H1 (cell line): Measurements from ENCODE around the gene CAMK2A. TPM values are rescaled to one million over a fixed set of nuclear protein-coding genes. Genes with fewer than 3 reads are reported as not detected.

Experiments used
- CTCF ChIA-PET: fragments of 300-600 bp; sonication (Branson Sonifier 250); formaldehyde crosslinking; loops from one replicate; lab custom pipeline; 2021; ENCODE audit not compliant: partially characterized antibody; lab: Charles Lee
- POLR2A ChIA-PET: fragments of 300-600 bp; sonication (Branson Sonifier 250); formaldehyde crosslinking; loops from one replicate; lab custom pipeline; 2021; ENCODE audit warnings: inconsistent platforms; ENCODE audit not compliant: partially characterized antibody; lab: Charles Lee
- DNase-seq, 2 experiments: peaks; one replicate each; pipeline versions ENCODE4 v3.0.0 to v3.0.0-alpha.2; 2010 to 2022; ENCODE audit warnings: low spot score in 2 of 2, low read depth in 1 of 2, mixed read lengths in 1 of 2
- FAIRE-seq: peaks from 2 replicates; lab custom pipeline; 2011; peaks lifted over from hg19 to GRCh38; lab: Jason Lieb, UNC
- H2AFZ ChIP-seq: 2 replicates; pipeline ENCODE4 v1.8.1; 2012; ENCODE audit warnings: low read length, inconsistent platforms
- H2AK5ac ChIP-seq: 2 replicates; pipeline ENCODE4 v1.6.1; 2013; ENCODE audit warnings: low read depth, low read length
- H2BK120ac ChIP-seq: replicated peaks from 2 replicates; pipeline ENCODE3; 2013; ENCODE audit warnings: low read depth, low read length, inconsistent platforms
- H2BK12ac ChIP-seq: 2 replicates; pipeline ENCODE4 v1.6.1; 2013; ENCODE audit warnings: low read depth, low read length
- H2BK15ac ChIP-seq: 2 replicates; pipeline ENCODE4 v1.6.1; 2013; ENCODE audit warnings: low read length
- H2BK20ac ChIP-seq: 2 replicates; pipeline ENCODE4 v1.6.1; 2013; ENCODE audit warnings: low read length
- H2BK5ac ChIP-seq: 2 replicates; pipeline ENCODE4 v1.6.1; 2013; ENCODE audit warnings: low read depth, low read length
- H3K14ac ChIP-seq: 2 replicates; pipeline ENCODE4 v1.6.1; 2013; ENCODE audit warnings: inconsistent platforms; ENCODE audit not compliant: insufficient read length
- H3K18ac ChIP-seq: 2 replicates; pipeline ENCODE4 v1.6.1; 2013; ENCODE audit warnings: low read length; ENCODE audit errors: extremely low read depth
- H3K23ac ChIP-seq: 2 replicates; pipeline ENCODE4 v1.6.1; 2013; ENCODE audit warnings: inconsistent platforms; ENCODE audit not compliant: insufficient read length
- H3K23me2 ChIP-seq: 2 replicates; pipeline ENCODE4 v1.6.1; 2013; ENCODE audit warnings: low read depth, low read length
- H3K27ac ChIP-seq: 2 replicates; pipeline ENCODE4 v1.6.1; 2011; ENCODE audit warnings: low read depth, low read length, inconsistent platforms
- H3K27me3 ChIP-seq, 4 experiments: replicated peaks in 1 of 4; 1 replicate in 1 of 4; 2 replicates in 3 of 4; pipeline versions ENCODE4 v1.6.1 to v1.8.1; 2011 to 2013; ENCODE audit warnings: low read length in 3 of 4, mild to moderate bottlenecking in 3 of 4, inconsistent platforms in 2 of 4, mixed read lengths in 2 of 4, moderate library complexity in 1 of 4; ENCODE audit not compliant: control insufficient read depth in 3 of 4, insufficient read depth in 3 of 4; ENCODE audit errors: extremely low read depth in 1 of 4
- H3K36me3 ChIP-seq, 4 experiments: 2 replicates each; pipeline versions ENCODE4 v1.6.1 to v1.8.1; 2011 to 2013; ENCODE audit warnings: mild to moderate bottlenecking in 4 of 4, low read length in 3 of 4, moderate library complexity in 2 of 4, control low read depth in 1 of 4, inconsistent platforms in 1 of 4; ENCODE audit not compliant: insufficient read depth in 4 of 4, control insufficient read depth in 2 of 4
- H3K4ac ChIP-seq: replicated peaks from 2 replicates; pipeline ENCODE3; 2013; ENCODE audit warnings: low read length, low read depth, mixed read lengths, inconsistent platforms; ENCODE audit not compliant: insufficient read length
- H3K4me1 ChIP-seq, 4 experiments: replicated peaks in 1 of 4; 1 replicate in 1 of 4; 2 replicates in 3 of 4; pipeline versions ENCODE4 v1.6.1 to v1.8.1; 2011 to 2013; ENCODE audit warnings: low read length in 3 of 4, inconsistent platforms in 2 of 4, mixed read lengths in 1 of 4; ENCODE audit not compliant: insufficient read depth in 4 of 4, control insufficient read depth in 3 of 4
- H3K4me2 ChIP-seq, 2 experiments: 2 replicates each; pipeline versions ENCODE4 v1.6.1 to v1.8.1; 2011 to 2013; ENCODE audit warnings: low read depth in 2 of 2, low read length in 2 of 2, control low read depth in 1 of 2, inconsistent platforms in 1 of 2, mild to moderate bottlenecking in 1 of 2; ENCODE audit not compliant: insufficient read depth in 1 of 2
- H3K4me3 ChIP-seq, 4 experiments: fragments of 200-600, 300-600 bp in 1 of 4; sonication (generic), shearing (Covaris generic), sonication (Bioruptor Twin) in 1 of 4; 2 replicates each; pipeline versions ENCODE4 v1.5.1 to v1.8.1; 2011 to 2016; ENCODE audit warnings: low read length in 4 of 4, low read depth in 3 of 4, control low read depth in 2 of 4, inconsistent platforms in 2 of 4, mild to moderate bottlenecking in 2 of 4, mixed read lengths in 1 of 4, moderate library complexity in 1 of 4; ENCODE audit not compliant: insufficient read depth in 2 of 4; ENCODE audit errors: extremely low read depth in 1 of 4
- H3K56ac ChIP-seq: replicated peaks from 2 replicates; pipeline ENCODE3; 2013; ENCODE audit warnings: low read depth, mild to moderate bottlenecking, mixed read lengths, low read length, inconsistent platforms; ENCODE audit not compliant: insufficient read length
- H3K79me1 ChIP-seq: 2 replicates; pipeline ENCODE4 v1.6.1; 2013; ENCODE audit warnings: low read depth, low read length, control low read depth
- H3K79me2 ChIP-seq, 2 experiments: 2 replicates each; pipeline versions ENCODE4 v1.6.1 to v1.8.1; 2012 to 2013; ENCODE audit warnings: low read length in 2 of 2, mild to moderate bottlenecking in 2 of 2, inconsistent platforms in 1 of 2; ENCODE audit not compliant: insufficient read depth in 2 of 2, control insufficient read depth in 1 of 2
- H3K9ac ChIP-seq, 4 experiments: replicated peaks in 1 of 4; 1 replicate in 1 of 4; 2 replicates in 3 of 4; pipeline versions ENCODE4 v1.6.1 to v1.8.1; 2011 to 2013; ENCODE audit warnings: low read depth in 3 of 4, low read length in 3 of 4, control low read depth in 2 of 4, mild to moderate bottlenecking in 2 of 4, moderate library complexity in 2 of 4, inconsistent platforms in 1 of 4; ENCODE audit errors: extremely low read depth in 1 of 4
- H3K9me3 ChIP-seq, 2 experiments: 2 replicates each; pipeline versions ENCODE4 v1.6.1 to v1.8.1; 2012 to 2013; ENCODE audit warnings: mild to moderate bottlenecking in 2 of 2, moderate library complexity in 2 of 2, control low read depth in 1 of 2, inconsistent platforms in 1 of 2, low read depth in 1 of 2, low read length in 1 of 2, mixed read lengths in 1 of 2; ENCODE audit not compliant: insufficient read depth in 2 of 2
- H4K20me1 ChIP-seq, 2 experiments: replicated peaks in 1 of 2; 2 replicates each; pipeline versions ENCODE3 to v1.8.1; 2011 to 2013; ENCODE audit warnings: inconsistent platforms in 2 of 2, low read length in 2 of 2, mild to moderate bottlenecking in 1 of 2; ENCODE audit not compliant: insufficient read depth in 2 of 2, control insufficient read depth in 1 of 2
- H4K5ac ChIP-seq: 2 replicates; pipeline ENCODE4 v1.6.1; 2013; ENCODE audit warnings: low read length, low read depth, mixed read lengths, inconsistent platforms; ENCODE audit not compliant: insufficient read length
- H4K8ac ChIP-seq: 2 replicates; pipeline ENCODE4 v1.8.0; 2013; ENCODE audit warnings: mild to moderate bottlenecking, moderate library complexity, low read length, inconsistent platforms; ENCODE audit not compliant: insufficient read depth; ENCODE audit errors: extremely low read depth
- H4K91ac ChIP-seq: replicated peaks from 2 replicates; pipeline ENCODE3; 2013; ENCODE audit warnings: low read length, mixed read lengths, inconsistent platforms; ENCODE audit not compliant: insufficient read length
- BACH1 ChIP-seq: IDR thresholded peaks from 2 replicates; pipeline ENCODE4 v1.6.1; 2012; ENCODE audit warnings: low read length, improper control_type of control experiment
- CBX8 ChIP-seq: fragments of 300-800, 300-1000 bp; sonication (generic); IDR thresholded peaks from 2 replicates; pipeline ENCODE4 v1.7.1; 2016; ENCODE audit warnings: low read depth, low read length, borderline replicate concordance
- CTBP2 ChIP-seq: IDR thresholded peaks from 2 replicates; pipeline ENCODE4 v1.7.0; 2011; ENCODE audit warnings: borderline replicate concordance, mild to moderate bottlenecking, moderate library complexity, mixed read lengths, low read length; ENCODE audit not compliant: insufficient read depth, insufficient read length
- GABPA ChIP-seq: IDR thresholded peaks from 2 replicates; pipeline ENCODE4 v1.6.1; 2011; ENCODE audit warnings: mild to moderate bottlenecking, low read length, moderate library complexity, borderline replicate concordance; ENCODE audit not compliant: insufficient read depth
- PHF8 ChIP-seq: fragments of 200-600 bp; sonication (generic); conservative IDR thresholded peaks from 2 replicates; pipeline ENCODE4 v1.7.1; 2012; ENCODE audit warnings: low read depth, mild to moderate bottlenecking, inconsistent platforms, low read length, moderate library complexity
- RAD21 ChIP-seq, 2 experiments: IDR thresholded peaks in 1 of 2; conservative IDR thresholded peaks in 1 of 2; 2 replicates each; pipeline ENCODE4 v1.6.1; 2011; ENCODE audit warnings: low read depth in 2 of 2, low read length in 2 of 2, improper control_type of control experiment in 1 of 2, inconsistent platforms in 1 of 2, mild to moderate bottlenecking in 1 of 2, moderate library complexity in 1 of 2
- SIX5 ChIP-seq: IDR thresholded peaks from 2 replicates; pipeline ENCODE4 v1.6.1; 2011; ENCODE audit warnings: mild to moderate bottlenecking, low read depth, low read length
- WGBS, 2 experiments: shearing (Covaris generic) in 1 of 2; methylation state at CpG; one replicate each; pipeline versions ENCODE4 v1.1.6 to v1.1.7; 2013 to 2015; ENCODE audit warnings: low lambda C conversion rate in 2 of 2, mixed read lengths in 2 of 2, inconsistent platforms in 1 of 2, low coverage in 1 of 2, missing lambda C conversion rate in 1 of 2; ENCODE audit not compliant: insufficient replicate concordance in 2 of 2, insufficient coverage in 1 of 2, insufficient read length in 1 of 2; ENCODE audit errors: extremely low coverage in 1 of 2, missing lambda C conversion rate in 1 of 2; 5-methylcytosine and 5-hydroxymethylcytosine counted together
- polyA plus RNA-seq, 7 experiments: library from polyadenylated mRNA; depleted of rRNA in 3 of 7; stranded (reverse) in 5 of 7; unstranded in 2 of 7; fragments of >200 nt in 5 of 7; fragments of 200-250 nt in 2 of 7; gene quantifications; 1 replicate in 5 of 7; 2 replicates in 1 of 7; 4 replicates in 1 of 7; pipeline versions ENCODE4 v1.2.1 to v1.2.3, GENCODE V29; 2011 to 2013; ENCODE audit warnings: missing spikeins in 2 of 7, mixed read lengths in 2 of 7
- total RNA-seq: library from RNA; stranded (reverse); fragmentation: NEBNext Ultra II Directional; extraction: Animal tissue kit (Norgen Biotek cat#: 25700); gene quantifications from 2 replicates; pipeline ENCODE4 v1.2.1, GENCODE V29; 2021
- TF ChIP-seq, protein P1 (sequence below), 3 experiments: IDR thresholded peaks; 1 replicate in 2 of 3; 2 replicates in 1 of 3; pipeline versions ENCODE4 v1.5.1 to v1.6.1; 2011; ENCODE audit warnings: low read length in 3 of 3, mild to moderate bottlenecking in 3 of 3, inconsistent platforms in 2 of 3, low read depth in 1 of 3, moderate library complexity in 1 of 3; ENCODE audit not compliant: insufficient read depth in 1 of 3; ENCODE audit errors: control extremely low read depth in 1 of 3

CAMK2A gene
- total and polyA plus RNA-seq, 2 of the 8 experiments (the other 6 are each of a cell fraction or from before 2014, with no cell fraction given), result 0.20 to 0.28 TPM

- H3K23me2 ChIP-seq, result no peaks in the 10 kb centered on the region
- DNase-seq, result no peak
- H4K8ac ChIP-seq, result no peak overlapping the region
- H3K79me2 ChIP-seq, result no peaks in the 10 kb centered on the region
- no peaks in the 10 kb centered on the region for H3K36me3 ChIP-seq
- no peak overlapping the region for H4K5ac ChIP-seq
- H2BK15ac ChIP-seq, result no peak overlapping the region
- no peak overlapping the region for H3K14ac ChIP-seq
- H3K9ac ChIP-seq, result no peak overlapping the region
- no peak overlapping the region for H4K91ac ChIP-seq
- H3K56ac ChIP-seq, result no peak overlapping the region
- H3K18ac ChIP-seq, result no peak overlapping the region
- no peaks in the 10 kb centered on the region for H3K9me3 ChIP-seq
- H3K27ac ChIP-seq, result no peak overlapping the region
- no peak overlapping the region for H3K4me2 ChIP-seq
- no peak overlapping the region for H2BK20ac ChIP-seq
- H3K4me3 ChIP-seq, result no peak overlapping the region
- no peak overlapping the region for H2AK5ac ChIP-seq
- ChIA-PET CTCF (interaction anchor here (1.0 to 1.9 kb wide), 6 partner anchors 12 to 86 kb away, joined by 3 to 8 read pairs (median 4); no protein-coding TSS in a partner anchor), POLR2A (no interaction called here)
- no peak overlapping the region for H3K23ac ChIP-seq
- H2AFZ ChIP-seq, result no peak overlapping the region
- H3K79me1 ChIP-seq, result no peaks in the 10 kb centered on the region
- no peak overlapping the region for H2BK12ac ChIP-seq
- FAIRE-seq, result no peak
- H2BK5ac ChIP-seq, result no peak overlapping the region
- TF ChIP-seq, protein P1, sequence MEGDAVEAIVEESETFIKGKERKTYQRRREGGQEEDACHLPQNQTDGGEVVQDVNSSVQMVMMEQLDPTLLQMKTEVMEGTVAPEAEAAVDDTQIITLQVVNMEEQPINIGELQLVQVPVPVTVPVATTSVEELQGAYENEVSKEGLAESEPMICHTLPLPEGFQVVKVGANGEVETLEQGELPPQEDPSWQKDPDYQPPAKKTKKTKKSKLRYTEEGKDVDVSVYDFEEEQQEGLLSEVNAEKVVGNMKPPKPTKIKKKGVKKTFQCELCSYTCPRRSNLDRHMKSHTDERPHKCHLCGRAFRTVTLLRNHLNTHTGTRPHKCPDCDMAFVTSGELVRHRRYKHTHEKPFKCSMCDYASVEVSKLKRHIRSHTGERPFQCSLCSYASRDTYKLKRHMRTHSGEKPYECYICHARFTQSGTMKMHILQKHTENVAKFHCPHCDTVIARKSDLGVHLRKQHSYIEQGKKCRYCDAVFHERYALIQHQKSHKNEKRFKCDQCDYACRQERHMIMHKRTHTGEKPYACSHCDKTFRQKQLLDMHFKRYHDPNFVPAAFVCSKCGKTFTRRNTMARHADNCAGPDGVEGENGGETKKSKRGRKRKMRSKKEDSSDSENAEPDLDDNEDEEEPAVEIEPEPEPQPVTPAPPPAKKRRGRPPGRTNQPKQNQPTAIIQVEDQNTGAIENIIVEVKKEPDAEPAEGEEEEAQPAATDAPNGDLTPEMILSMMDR (IDR thresholded peaks at IDR 0.05; ENCODE audit: control extremely low read depth in 1 of 3, insufficient read depth in 1 of 3, low read depth in 1 of 3, low read length in 3 of 3), result peak in 1 of 3 experiments; percentile 33; a peak in 1 of 4 replicates
- no peak for TF ChIP-seq CBX8
- TF ChIP-seq CTBP2, result no peak
- TF ChIP-seq BACH1, result no peak
- TF ChIP-seq GABPA, result no peak
- peak; percentile 32 to 41 for TF ChIP-seq RAD21 (IDR thresholded peaks at IDR 0.05 in 1 of 2, conservative IDR thresholded peaks at IDR 0.05 in 1 of 2; ENCODE audit: low read depth in 2 of 2, low read length in 2 of 2)
- TF ChIP-seq PHF8, result no peak
- TF ChIP-seq SIX5, result no peak
- no peak overlapping the region for H3K4ac ChIP-seq
- no peaks in the 10 kb centered on the region for H3K27me3 ChIP-seq
- no peaks in the 10 kb centered on the region for H4K20me1 ChIP-seq
- WGBS, 2 experiments, result 98% methylated on average over 5 of the region's 5 CpGs; no CpG with 5 or more reads in 1 of the 2 experiments
- H2BK120ac ChIP-seq, result no peak overlapping the region
- no peaks in the 10 kb centered on the region for H3K4me1 ChIP-seq
These were observed 39.8 kb downstream of the CAMK2A start for GRCh38 chr5:150249744-150250143.
